ENCODE measurements around the gene BARD1.

Gene BARD1

GRCh38 chr2:214750529-214750928 is 59.0 kb downstream of the BARD1 start:
- H3K14ac ChIP-seq (ENCODE audit: low read length): no peak overlapping the region
- H3K4ac ChIP-seq (ENCODE audit: low read length): no peak overlapping the region
- H3K18ac ChIP-seq (ENCODE audit: low read length): no peak overlapping the region
- no peaks in the 10 kb centered on the region for H3K79me1 ChIP-seq (ENCODE audit: low read depth, low read length)
- H3K27ac ChIP-seq (replicated peaks; ENCODE audit: low read length): no peak overlapping the region
- no peak overlapping the region for H2BK12ac ChIP-seq (ENCODE audit: low read length)
- H2AFZ ChIP-seq (ENCODE audit: low read length): no peak overlapping the region
- H2BK15ac ChIP-seq (ENCODE audit: low read length): no peak overlapping the region
- H3K9ac ChIP-seq (ENCODE audit: low read depth, low read length, poor library complexity): no peak overlapping the region
- WGBS, 2 donors (ENCODE audit: extremely low coverage in 2 of 2, insufficient read length in 2 of 2, insufficient replicate concordance in 1 of 2): no CpG with 5 or more reads among the region's 2 CpGs
- H2BK5ac ChIP-seq (ENCODE audit: low read length): no peak overlapping the region
- H4K8ac ChIP-seq (ENCODE audit: low read depth, low read length): no peak overlapping the region
- no peak overlapping the region for H3K4me3 ChIP-seq (ENCODE audit: low read length in 2 of 2)
- H2BK120ac ChIP-seq (ENCODE audit: low read depth, low read length): no peak overlapping the region
- H3K23ac ChIP-seq (ENCODE audit: low read depth, low read length, poor library complexity): no peak overlapping the region
- H2AK5ac ChIP-seq (ENCODE audit: low read depth, low read length): no peak overlapping the region
- no peak overlapping the region for H4K91ac ChIP-seq (ENCODE audit: low read depth, low read length, poor library complexity)
- DNase-seq (ENCODE audit: low spot score): no peak
- H3K9me3 ChIP-seq (replicated peaks in 1 of 2; ENCODE audit: control insufficient read depth in 2 of 2, insufficient read depth in 1 of 2, low read depth in 1 of 2, low read length in 2 of 2): peaks cover 0 to 11% of the 10 kb centered on the region in 2 donors
- no peaks in the 10 kb centered on the region for H3K4me1 ChIP-seq (ENCODE audit: control insufficient read depth in 2 of 2, insufficient read depth in 1 of 2, low read depth in 1 of 2, low read length in 2 of 2)
- H3K36me3 ChIP-seq (replicated peaks in 1 of 2; ENCODE audit: control insufficient read depth in 2 of 2, insufficient read depth in 2 of 2, low read length in 2 of 2): peaks cover 7 to 87% of the 10 kb centered on the region in 2 donors
- H3K4me2 ChIP-seq (ENCODE audit: insufficient read depth, low read length, poor library complexity, severe bottlenecking): no peak overlapping the region
- H3K27me3 ChIP-seq (ENCODE audit: control insufficient read depth in 3 of 3, insufficient read depth in 3 of 3, low read depth in 1 of 3, low read length in 3 of 3): no peaks in the 10 kb centered on the region

GRCh38 chr2:214747992-214748391 is 61.5 kb downstream of the BARD1 start:
- Histone ChIP-seq H2AFZ (ENCODE audit: low read length) (no peak overlapping the region), H2BK5ac (ENCODE audit: low read length) (no peak overlapping the region), H2BK12ac (ENCODE audit: low read length) (no peak overlapping the region), H4K91ac (ENCODE audit: low read depth, low read length, poor library complexity) (no peak overlapping the region), H3K4me2 (ENCODE audit: insufficient read depth, low read length, poor library complexity, severe bottlenecking) (no peak overlapping the region), H3K36me3 (replicated peaks in 1 of 2; ENCODE audit: control insufficient read depth in 2 of 2, insufficient read depth in 2 of 2, low read length in 2 of 2) (peaks cover 7 to 85% of the 10 kb centered on the region in 2 donors), H3K27ac (replicated peaks; ENCODE audit: low read length) (no peak overlapping the region), H3K14ac (ENCODE audit: low read length) (no peak overlapping the region), H2BK120ac (ENCODE audit: low read depth, low read length) (no peak overlapping the region), H2BK15ac (ENCODE audit: low read length) (no peak overlapping the region), H3K18ac (ENCODE audit: low read length) (no peak overlapping the region), H3K4me1 (ENCODE audit: control insufficient read depth in 2 of 2, insufficient read depth in 1 of 2, low read depth in 1 of 2, low read length in 2 of 2) (no peaks in the 10 kb centered on the region), H3K27me3 (ENCODE audit: control insufficient read depth in 3 of 3, insufficient read depth in 3 of 3, low read depth in 1 of 3, low read length in 3 of 3) (no peaks in the 10 kb centered on the region), H3K9me3 (replicated peaks in 1 of 2; ENCODE audit: control insufficient read depth in 2 of 2, insufficient read depth in 1 of 2, low read depth in 1 of 2, low read length in 2 of 2) (peaks cover 0 to 16% of the 10 kb centered on the region in 2 donors), H3K4me3 (ENCODE audit: low read length in 2 of 2) (no peak overlapping the region), H3K4ac (ENCODE audit: low read length) (no peak overlapping the region), H3K23ac (ENCODE audit: low read depth, low read length, poor library complexity) (no peak overlapping the region), H4K8ac (ENCODE audit: low read depth, low read length) (no peak overlapping the region), H3K79me1 (ENCODE audit: low read depth, low read length) (no peaks in the 10 kb centered on the region), H3K9ac (ENCODE audit: low read depth, low read length, poor library complexity) (no peak overlapping the region), H2AK5ac (ENCODE audit: low read depth, low read length) (no peak overlapping the region)
- DNase-seq (ENCODE audit: low spot score): no peak

- H3K79me1 ChIP-seq (ENCODE audit: low read depth, low read length): no peaks in the 10 kb centered on the region
- H3K4me1 ChIP-seq (ENCODE audit: control insufficient read depth in 2 of 2, insufficient read depth in 1 of 2, low read depth in 1 of 2, low read length in 2 of 2): no peaks in the 10 kb centered on the region
- no peak overlapping the region for H2AFZ ChIP-seq (ENCODE audit: low read length)
- no peak overlapping the region for H2BK12ac ChIP-seq (ENCODE audit: low read length)
- peaks cover 0 to 93% of the 10 kb centered on the region in 2 donors for H3K36me3 ChIP-seq (replicated peaks in 1 of 2; ENCODE audit: control insufficient read depth in 2 of 2, insufficient read depth in 2 of 2, low read length in 2 of 2)
- no peak overlapping the region for H4K8ac ChIP-seq (ENCODE audit: low read depth, low read length)
- no peak overlapping the region for H3K4me2 ChIP-seq (ENCODE audit: insufficient read depth, low read length, poor library complexity, severe bottlenecking)
- H2BK120ac ChIP-seq (ENCODE audit: low read depth, low read length): no peak overlapping the region
- H3K27me3 ChIP-seq (ENCODE audit: control insufficient read depth in 3 of 3, insufficient read depth in 3 of 3, low read depth in 1 of 3, low read length in 3 of 3): no peaks in the 10 kb centered on the region
- H2BK5ac ChIP-seq (ENCODE audit: low read length): no peak overlapping the region
- no peak overlapping the region for H3K4ac ChIP-seq (ENCODE audit: low read length)
- no peak for DNase-seq (ENCODE audit: low spot score)
- H2AK5ac ChIP-seq (ENCODE audit: low read depth, low read length): no peak overlapping the region
- no peak overlapping the region for H3K9ac ChIP-seq (ENCODE audit: low read depth, low read length, poor library complexity)
- H4K91ac ChIP-seq (ENCODE audit: low read depth, low read length, poor library complexity): no peak overlapping the region
- no peak overlapping the region for H3K18ac ChIP-seq (ENCODE audit: low read length)
- H3K23ac ChIP-seq (ENCODE audit: low read depth, low read length, poor library complexity): no peak overlapping the region
- H2BK15ac ChIP-seq (ENCODE audit: low read length): no peak overlapping the region
- H3K14ac ChIP-seq (ENCODE audit: low read length): no peak overlapping the region
- H3K27ac ChIP-seq (replicated peaks; ENCODE audit: low read length): no peak overlapping the region
- no CpG with 5 or more reads among the region's 1 CpG for WGBS, 2 donors (ENCODE audit: extremely low coverage in 2 of 2, insufficient read length in 2 of 2, insufficient replicate concordance in 1 of 2)
- peaks cover 0 to 11% of the 10 kb centered on the region in 2 donors for H3K9me3 ChIP-seq (replicated peaks in 1 of 2; ENCODE audit: control insufficient read depth in 2 of 2, insufficient read depth in 1 of 2, low read depth in 1 of 2, low read length in 2 of 2)
- no peak overlapping the region for H3K4me3 ChIP-seq (ENCODE audit: low read length in 2 of 2)
These were observed 67.4 kb downstream of the BARD1 start for GRCh38 chr2:214742119-214742518.

- H3K4me3 ChIP-seq (ENCODE audit: low read length in 2 of 2): no peak overlapping the region
- no peak overlapping the region for H2AFZ ChIP-seq (ENCODE audit: low read length)
- H2BK5ac ChIP-seq (ENCODE audit: low read length): no peak overlapping the region
- no peak for DNase-seq (ENCODE audit: low spot score)
- no peaks in the 10 kb centered on the region for H3K79me1 ChIP-seq (ENCODE audit: low read depth, low read length)
- H3K27me3 ChIP-seq (ENCODE audit: control insufficient read depth in 3 of 3, insufficient read depth in 3 of 3, low read depth in 1 of 3, low read length in 3 of 3): no peaks in the 10 kb centered on the region
- no CpG with 5 or more reads among the region's 1 CpG for WGBS, 2 donors (ENCODE audit: extremely low coverage in 2 of 2, insufficient read length in 2 of 2, insufficient replicate concordance in 1 of 2)
- no peaks in the 10 kb centered on the region for H3K4me1 ChIP-seq (ENCODE audit: control insufficient read depth in 2 of 2, insufficient read depth in 1 of 2, low read depth in 1 of 2, low read length in 2 of 2)
- H2AK5ac ChIP-seq (ENCODE audit: low read depth, low read length): no peak overlapping the region
- H3K9me3 ChIP-seq (replicated peaks in 1 of 2; ENCODE audit: control insufficient read depth in 2 of 2, insufficient read depth in 1 of 2, low read depth in 1 of 2, low read length in 2 of 2): peaks cover 0 to 10% of the 10 kb centered on the region in 2 donors
- H4K8ac ChIP-seq (ENCODE audit: low read depth, low read length): no peak overlapping the region
- H3K23ac ChIP-seq (ENCODE audit: low read depth, low read length, poor library complexity): no peak overlapping the region
- H2BK120ac ChIP-seq (ENCODE audit: low read depth, low read length): no peak overlapping the region
- no peak overlapping the region for H2BK15ac ChIP-seq (ENCODE audit: low read length)
- H3K9ac ChIP-seq (ENCODE audit: low read depth, low read length, poor library complexity): no peak overlapping the region
- no peak overlapping the region for H3K18ac ChIP-seq (ENCODE audit: low read length)
- H3K4me2 ChIP-seq (ENCODE audit: insufficient read depth, low read length, poor library complexity, severe bottlenecking): no peak overlapping the region
- H3K4ac ChIP-seq (ENCODE audit: low read length): no peak overlapping the region
- no peak overlapping the region for H3K14ac ChIP-seq (ENCODE audit: low read length)
- no peak overlapping the region for H3K27ac ChIP-seq (replicated peaks; ENCODE audit: low read length)
- peaks cover 0 to 97% of the 10 kb centered on the region in 2 donors for H3K36me3 ChIP-seq (replicated peaks in 1 of 2; ENCODE audit: control insufficient read depth in 2 of 2, insufficient read depth in 2 of 2, low read length in 2 of 2)
- no peak overlapping the region for H2BK12ac ChIP-seq (ENCODE audit: low read length)
- H4K91ac ChIP-seq (ENCODE audit: low read depth, low read length, poor library complexity): no peak overlapping the region
These were observed 68.6 kb downstream of the BARD1 start for GRCh38 chr2:214740867-214741395.
